Urinary bladder (tissue), 4 donors: ENCODE data around the gene LRRC74B. TPM values are rescaled to one million over a fixed set of nuclear protein-coding genes. Genes with fewer than 3 reads are reported as not detected.
"Not testable (repeated sequence)": the region's sequence is repeated elsewhere in the genome, so short reads cannot be mapped to it uniquely, and the experiment has no call there.

ENCODE experiments used
- DNase-seq: peaks from one replicate; pipeline ENCODE4 v3.0.0-alpha.2; 2015; ENCODE audit errors: extremely low spot score
- H3K27ac ChIP-seq: one replicate; pipeline ENCODE4 v1.5.1; 2013; ENCODE audit warnings: low read depth, mild to moderate bottlenecking, moderate library complexity
- H3K36me3 ChIP-seq: one replicate; pipeline ENCODE4 v1.6.1; 2013; ENCODE audit warnings: mild to moderate bottlenecking, moderate library complexity; ENCODE audit not compliant: insufficient read depth
- H3K4me1 ChIP-seq: one replicate; pipeline ENCODE4 v1.6.1; 2013; ENCODE audit warnings: mild to moderate bottlenecking, moderate library complexity; ENCODE audit not compliant: insufficient read depth
- H3K4me3 ChIP-seq: one replicate; pipeline ENCODE4 v1.5.1; 2013; ENCODE audit warnings: low read depth, low read length
- WGBS: extraction: QIAGEN DNeasy Blood & Tissue Kit; methylation state at CpG from one replicate; pipeline ENCODE4 v1.1.7; 2013; 5-methylcytosine and 5-hydroxymethylcytosine counted together
- polyA plus RNA-seq: library from polyadenylated mRNA; stranded (reverse); fragments of 200-250 nt; gene quantifications from one replicate; pipeline ENCODE4 v1.2.3, GENCODE V29; 2013
- total RNA-seq: library from RNA; depleted of rRNA; stranded (reverse); fragments of >200 nt; gene quantifications from one replicate; pipeline ENCODE4 v1.2.3, GENCODE V29; 2014
- donor health status: healthy with polysubstance abuse.
- donor health status: healthy.

LRRC74B gene
- not detected for total RNA-seq
- polyA plus RNA-seq = not detected

GRCh38 chr22:21045585-21046294, at the start of gene LRRC74B:
Gene LRRC74B, plus strand, starts transcription at chr22:21045946. Its CDS starts 41 bp downstream, at chr22:21045987.
- WGBS = 4% methylated on average over 47 of the region's 47 CpGs
- no peaks in the 10 kb centered on the region for H3K4me1 ChIP-seq
- H3K36me3 ChIP-seq = no peaks in the 10 kb centered on the region
- peak within 1 kb of the TSS; percentile 36 for H3K4me3 ChIP-seq
- DNase-seq = peak; percentile 66
- no peak within 1 kb of the TSS for H3K27ac ChIP-seq

DNA sequence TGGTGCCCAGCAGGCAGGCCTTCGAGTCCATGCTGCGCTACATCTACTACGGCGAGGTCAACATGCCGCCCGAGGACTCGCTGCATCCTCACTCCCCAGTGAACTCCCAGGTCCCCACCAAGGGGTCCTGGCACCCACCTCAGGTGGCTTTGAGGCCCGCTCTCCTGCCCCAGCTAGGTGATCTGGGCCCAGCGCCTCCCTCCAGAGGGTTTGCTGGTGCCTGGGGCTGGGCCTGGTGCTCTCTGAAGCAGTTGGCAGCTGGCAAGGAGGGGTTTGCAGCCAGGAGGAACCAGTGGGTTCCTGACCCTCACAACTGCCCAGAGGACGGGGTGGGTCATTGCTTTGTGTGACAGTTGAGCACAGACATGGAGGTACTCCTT, 49.7 kb upstream of the LRRC74B start:
- no peak for DNase-seq
- Histone ChIP-seq H3K27ac (no peak overlapping the region), H3K36me3 (no peaks in the 10 kb centered on the region), H3K4me3 (no peak overlapping the region), H3K4me1 (no peaks in the 10 kb centered on the region)
- WGBS = 95% methylated on average over 10 of the region's 10 CpGs

GRCh38 chr22:20996598-20997535, 48.9 kb upstream of the LRRC74B start:
- Histone ChIP-seq H3K36me3 (no peaks in the 10 kb centered on the region), H3K27ac (no peak overlapping the region), H3K4me3 (no peak overlapping the region), H3K4me1 (no peaks in the 10 kb centered on the region)
- 89% methylated on average over 27 of the region's 27 CpGs for WGBS
- DNase-seq = no peak

DNA sequence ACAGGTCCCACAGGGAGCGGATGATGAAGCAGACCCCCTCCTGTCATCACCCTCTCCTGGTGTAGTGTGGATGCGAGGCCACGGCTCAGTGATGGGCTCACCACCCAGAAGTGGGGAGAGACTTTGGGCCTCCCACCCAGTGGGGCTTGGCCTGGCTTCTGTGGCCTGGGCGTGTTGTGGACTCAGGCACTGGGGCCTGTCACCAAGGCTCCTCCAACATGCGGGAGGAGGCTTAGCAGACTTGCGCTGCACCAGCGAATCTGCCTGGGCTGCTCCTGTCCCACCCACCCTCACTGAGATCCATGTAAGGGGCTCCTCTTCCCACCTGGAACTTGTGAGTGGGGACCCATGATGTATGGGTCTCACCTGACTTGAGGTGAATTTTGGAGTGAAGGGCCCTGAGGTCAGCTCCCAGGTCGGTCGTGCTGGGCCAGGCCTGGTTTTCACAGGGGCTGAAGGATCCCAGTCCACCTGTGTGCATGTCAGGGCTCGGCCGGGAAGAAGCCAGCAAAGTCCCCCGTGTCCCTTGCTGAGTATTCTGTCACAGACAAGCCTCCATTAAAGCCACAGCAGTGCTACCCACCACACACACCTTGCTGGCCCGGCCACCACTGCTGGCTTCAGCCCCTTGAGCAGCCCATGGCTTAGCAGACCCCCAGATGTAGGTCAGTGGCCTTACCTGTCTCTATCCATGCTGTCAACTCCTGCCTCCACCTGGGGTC, 48.0 kb upstream of the LRRC74B start:
- Histone ChIP-seq H3K4me3 (no peak overlapping the region), H3K27ac (no peak overlapping the region), H3K36me3 (no peaks in the 10 kb centered on the region), H3K4me1 (no peaks in the 10 kb centered on the region)
- no peak for DNase-seq
- 75% methylated on average over 13 of the region's 13 CpGs for WGBS

DNA sequence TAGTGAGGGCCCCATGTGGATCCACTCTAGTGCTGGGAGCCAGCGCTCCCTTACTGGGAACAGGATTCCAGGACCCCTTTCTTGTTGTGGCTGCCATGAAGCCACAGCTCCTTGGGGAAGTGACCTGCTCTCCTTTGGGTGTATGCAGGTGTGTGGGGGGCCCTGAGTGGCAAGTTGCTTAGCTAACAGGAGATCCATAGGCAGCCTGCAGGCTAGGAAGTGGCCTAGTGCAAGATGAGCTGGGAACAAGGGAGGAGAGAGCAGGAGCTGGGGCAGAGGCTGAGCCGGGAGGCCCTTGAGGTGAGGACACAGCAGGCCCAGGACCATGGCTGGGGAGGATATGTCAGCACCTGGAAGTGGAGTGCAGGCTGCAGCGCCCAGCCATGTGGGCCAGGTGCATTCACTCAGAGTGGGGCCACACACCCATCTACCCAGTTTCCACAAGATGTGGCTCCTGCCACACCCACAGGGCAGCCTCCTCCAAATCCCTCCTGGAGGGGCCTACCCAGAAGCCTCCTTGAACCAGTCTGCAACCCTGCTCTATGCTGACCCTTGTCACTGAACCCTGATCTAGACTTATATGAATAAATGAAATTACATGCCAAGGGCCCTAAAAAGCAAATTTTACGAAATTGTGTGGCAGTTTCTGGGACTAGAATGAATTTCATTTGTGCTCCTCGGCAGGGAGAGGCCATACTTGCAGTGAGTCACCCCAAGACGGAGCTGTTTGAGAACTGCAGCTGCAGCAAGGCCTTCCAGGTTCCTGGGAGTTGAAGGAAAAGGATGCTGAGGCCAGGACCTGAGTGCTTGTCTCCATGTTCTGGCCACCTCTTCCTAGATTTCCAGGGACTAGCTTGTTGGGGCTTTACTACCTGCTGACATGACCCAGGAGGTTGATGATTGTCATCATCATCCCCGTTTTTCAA, 47.1 kb upstream of the LRRC74B start:
- H3K4me1 ChIP-seq = peaks cover 2% of the 10 kb centered on the region
- no peaks in the 10 kb centered on the region for H3K36me3 ChIP-seq
- no peak for DNase-seq
- 59% methylated on average over 7 of the region's 7 CpGs for WGBS
- H3K4me3 ChIP-seq = no peak overlapping the region
- no peak overlapping the region for H3K27ac ChIP-seq

GRCh38 chr22:20999350-21000206, 46.2 kb upstream of the LRRC74B start:
- Histone ChIP-seq H3K27ac (no peak overlapping the region), H3K36me3 (no peaks in the 10 kb centered on the region), H3K4me3 (no peak overlapping the region), H3K4me1 (peaks cover 2% of the 10 kb centered on the region)
- DNase-seq = no peak
- WGBS = 88% methylated on average over 27 of the region's 27 CpGs

DNA sequence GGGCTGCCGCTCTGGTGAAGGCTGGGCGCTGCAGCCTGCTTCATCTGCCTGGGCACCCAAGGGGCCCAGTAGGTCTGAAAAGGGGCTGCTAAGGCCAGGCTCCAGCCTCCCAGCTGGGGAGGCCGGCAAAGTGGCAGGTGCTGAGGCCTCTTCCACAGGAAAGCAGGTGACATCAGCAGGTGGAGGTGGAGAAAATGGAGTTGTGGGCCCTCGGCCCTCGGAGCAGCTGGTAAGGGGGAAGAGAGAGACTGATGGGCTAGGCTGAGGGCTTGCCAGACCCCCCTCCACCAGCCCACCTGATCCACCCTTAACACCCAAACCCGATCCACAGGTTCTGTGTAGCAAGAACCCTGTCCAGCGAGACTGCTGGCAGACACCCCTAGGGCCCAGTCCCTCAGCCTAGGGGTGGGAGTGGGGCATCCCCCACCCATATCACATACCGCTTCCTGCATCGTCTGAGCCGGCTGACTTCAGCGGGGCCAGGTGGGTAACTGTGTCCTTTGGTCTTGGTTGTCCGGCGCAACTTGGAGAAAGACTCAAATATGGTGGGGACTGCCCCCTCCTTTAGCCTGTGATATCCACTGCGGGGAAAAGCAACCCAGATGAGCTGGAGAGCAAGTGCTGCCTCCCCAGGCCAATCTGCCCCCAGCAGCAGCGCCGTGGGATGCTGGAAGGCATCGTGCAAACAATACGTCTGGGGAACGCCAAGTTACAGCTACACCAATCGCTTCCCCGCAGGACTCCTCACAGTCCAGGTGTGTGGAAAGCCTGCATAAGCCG, 45.3 kb upstream of the LRRC74B start:
- 45% methylated on average over 22 of the region's 22 CpGs for WGBS
- Histone ChIP-seq H3K4me1 (peaks cover 2% of the 10 kb centered on the region), H3K4me3 (peak overlapping the region; percentile 75), H3K27ac (peak overlapping the region; percentile 25), H3K36me3 (no peaks in the 10 kb centered on the region)
- DNase-seq = no peak

DNA sequence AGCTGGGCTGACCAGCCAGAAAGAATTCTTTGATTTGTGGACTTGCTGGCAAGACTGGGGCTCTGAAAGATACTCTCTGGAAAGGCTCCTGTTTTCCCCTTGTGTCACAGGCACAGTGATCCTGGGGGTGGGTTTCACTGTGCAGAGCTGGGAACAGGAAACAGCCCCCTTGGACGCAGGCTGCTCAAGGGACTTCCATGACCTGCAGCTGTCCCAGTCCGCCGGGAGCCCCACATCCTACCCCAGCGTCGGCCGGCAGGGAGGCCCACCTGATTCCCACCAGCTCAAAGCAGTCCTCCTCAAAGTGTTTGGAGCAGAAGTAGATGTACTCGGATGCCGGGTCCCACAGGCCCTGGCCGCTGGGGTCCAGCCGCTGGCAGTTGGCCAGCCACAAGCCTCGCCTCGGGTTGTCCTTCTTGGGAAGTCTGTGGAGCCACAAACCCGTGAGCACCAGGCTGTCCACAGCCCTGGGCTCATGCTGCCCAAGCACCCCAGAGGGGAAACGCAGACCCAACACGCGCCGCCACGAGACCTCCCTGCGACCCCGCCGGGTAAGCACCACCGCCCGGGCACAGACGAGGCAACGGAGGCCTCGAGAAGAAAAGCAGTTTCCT, 44.7 kb upstream of the LRRC74B start:
- H3K4me1 ChIP-seq = peaks cover 2% of the 10 kb centered on the region
- peak overlapping the region; percentile 99 for H3K27ac ChIP-seq
- H3K36me3 ChIP-seq = no peaks in the 10 kb centered on the region
- DNase-seq = no peak
- H3K4me3 ChIP-seq = peak overlapping the region; percentile 75
- 2% methylated on average over 26 of the region's 26 CpGs for WGBS

- DNase-seq = peak; percentile 87
- under 1% methylated on average over 83 of the region's 83 CpGs for WGBS
- peak within 1 kb of the TSS; percentile 99 for H3K27ac ChIP-seq
- H3K36me3 ChIP-seq = no peaks in the 10 kb centered on the region
- H3K4me1 ChIP-seq = peaks cover 2% of the 10 kb centered on the region
- peak within 1 kb of the TSS; percentile 75 for H3K4me3 ChIP-seq
Observed at GRCh38 chr22:21001601-21002325, 44.0 kb upstream of the LRRC74B start, which contains the start of gene THAP7. Gene THAP7, minus strand, starts transcription at chr22:21002118. Its CDS starts 207 bp downstream, at chr22:21001911.

- Histone ChIP-seq H3K36me3 (no peaks in the 10 kb centered on the region), H3K4me3 (no peak overlapping the region), H3K27ac (no peak overlapping the region), H3K4me1 (peaks cover 2% of the 10 kb centered on the region)
- 70% methylated on average over 4 of the region's 4 CpGs for WGBS
- DNase-seq = no peak
Observed at GRCh38 chr22:21003782-21004181, 42.0 kb upstream of the LRRC74B start.

- 86% methylated on average over 13 of the region's 13 CpGs for WGBS
- H3K27ac ChIP-seq, DNase-seq, H3K36me3 ChIP-seq, H3K4me3 ChIP-seq, H3K4me1 ChIP-seq: not testable (repeated sequence)
Observed at GRCh38 chr22:21009208-21009607, 36.5 kb upstream of the LRRC74B start.
